ENCODE measurements around the gene ZNF319. TPM values are rescaled to one million over a fixed set of nuclear protein-coding genes. Genes with fewer than 3 reads are reported as not detected.

ZNF319 gene
- total and polyA plus RNA-seq, 10 of the 15 experiments (the other 5 are each of a cell fraction or from before 2014, with no cell fraction given) = 0.29 to 7.4 (median 1.7) TPM

DNA sequence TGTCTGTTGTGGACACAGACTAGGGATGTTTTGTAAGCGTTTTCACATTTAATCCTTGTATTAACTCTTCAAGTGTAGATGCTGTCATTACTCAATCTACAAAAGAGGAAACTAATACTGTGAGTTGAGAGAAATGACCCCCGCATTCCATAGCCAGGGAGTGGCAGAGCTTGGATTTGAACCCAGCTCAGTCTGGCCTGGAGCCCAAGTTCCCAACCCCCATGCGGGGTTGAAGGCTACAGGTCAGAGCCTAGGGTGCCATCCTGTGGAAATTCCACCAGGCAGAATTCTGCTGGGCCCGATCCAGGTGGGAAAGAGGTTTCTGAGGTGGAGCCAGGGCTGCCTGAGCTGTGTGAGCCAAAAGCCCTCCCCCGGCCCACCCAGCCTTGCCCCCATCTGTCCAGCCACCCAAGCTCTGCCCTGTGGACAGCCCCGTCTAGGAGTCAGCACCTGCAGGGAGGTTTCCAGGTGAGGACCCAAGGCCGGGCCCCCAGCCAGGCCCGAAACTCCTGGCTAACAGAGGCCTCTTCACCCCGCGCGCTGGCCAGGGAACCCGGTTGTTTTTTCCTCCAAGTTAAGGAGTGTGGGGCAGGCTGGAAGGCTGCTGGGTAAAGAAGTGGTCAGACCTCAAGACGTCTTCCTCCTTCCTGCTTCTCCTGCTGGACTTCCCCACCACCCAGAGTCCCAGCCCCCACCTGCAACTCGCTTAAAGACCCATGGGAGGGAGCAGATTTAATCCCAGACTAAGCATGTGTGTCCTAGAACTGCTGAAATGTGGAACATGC is 30.7 kb upstream of the ZNF319 start:
- Histone ChIP-seq H2AFZ (ENCODE audit: control insufficient read depth, low read depth, low read length) (no peak overlapping the region), H3K9ac (ENCODE audit: control insufficient read depth, insufficient read depth, low read length) (no peak overlapping the region), H3K27ac (ENCODE audit: control insufficient read depth, insufficient read depth) (no peak overlapping the region), H3K36me3 (ENCODE audit: control insufficient read depth in 2 of 2, insufficient read depth in 2 of 2, low read length in 1 of 2) (no peaks in the 10 kb centered on the region), H3K27me3 (replicated peaks in 1 of 2; ENCODE audit: control insufficient read depth in 2 of 2, insufficient read depth in 2 of 2, low read length in 1 of 2) (peaks cover 9 to 13% of the 10 kb centered on the region in 2 experiments), H3K4me3 (no peak overlapping the region), H3K4me2 (ENCODE audit: control insufficient read depth, insufficient read depth) (no peak overlapping the region), H3K79me2 (ENCODE audit: control insufficient read depth, insufficient read depth, low read length) (no peaks in the 10 kb centered on the region), H4K20me1 (ENCODE audit: control insufficient read depth, insufficient read depth) (no peaks in the 10 kb centered on the region), H3K9me3 (replicated peaks; ENCODE audit: control insufficient read depth, insufficient read depth, low read length) (no peaks in the 10 kb centered on the region), H3K4me1 (ENCODE audit: control insufficient read depth, insufficient read depth, low read length) (no peaks in the 10 kb centered on the region)
- DNase-seq (ENCODE audit: low read depth, low spot score) (no peak), ATAC-seq (no peak), FAIRE-seq (no peak)
- POLR2A ChIA-PET = no interaction called here
- in situ Hi-C loops (cut with MboI) (no loop called here), intact Hi-C loops (cut with micrococcal nuclease; ENCODE audit: unreplicated experiment) (no loop called here)
- CTCF ChIA-PET = interaction anchor here (1.2 kb wide), 1 partner anchor 90 kb away, joined by 3 read pairs; no protein-coding TSS in a partner anchor
- RAD21 ChIA-PET (ENCODE audit: unreplicated experiment) = no interaction called here
- BruUV-seq (replicated peaks) = no TSS peak
- no peak for TF ChIP-seq ZSCAN29 (IDR thresholded peaks at IDR 0.05)
- no peak for TF ChIP-seq PAX8 (IDR thresholded peaks at IDR 0.05)
- no peak for TF ChIP-seq SMC3 (IDR thresholded peaks at IDR 0.05; ENCODE audit: borderline replicate concordance, low read length)
- 45% methylated on average over 14 of the region's 14 CpGs for WGBS (ENCODE audit: insufficient coverage, insufficient replicate concordance, low lambda C conversion rate, missing lambda C conversion rate)
- SMC1A ChIA-PET (ENCODE audit: uncharacterized antibody, unreplicated experiment) = no interaction called here

GRCh38 chr16:58030136-58030840 is 29.8 kb upstream of the ZNF319 start:
- Histone ChIP-seq H3K4me2 (ENCODE audit: control insufficient read depth, insufficient read depth) (no peak overlapping the region), H3K36me3 (ENCODE audit: control insufficient read depth in 2 of 2, insufficient read depth in 2 of 2, low read length in 1 of 2) (no peaks in the 10 kb centered on the region), H3K4me1 (ENCODE audit: control insufficient read depth, insufficient read depth, low read length) (no peaks in the 10 kb centered on the region), H3K79me2 (ENCODE audit: control insufficient read depth, insufficient read depth, low read length) (no peaks in the 10 kb centered on the region), H2AFZ (ENCODE audit: control insufficient read depth, low read depth, low read length) (no peak overlapping the region), H3K27ac (ENCODE audit: control insufficient read depth, insufficient read depth) (no peak overlapping the region), H3K4me3 (no peak overlapping the region), H3K9me3 (replicated peaks; ENCODE audit: control insufficient read depth, insufficient read depth, low read length) (no peaks in the 10 kb centered on the region), H3K27me3 (replicated peaks in 1 of 2; ENCODE audit: control insufficient read depth in 2 of 2, insufficient read depth in 2 of 2, low read length in 1 of 2) (peaks cover 11 to 13% of the 10 kb centered on the region in 2 experiments), H3K9ac (ENCODE audit: control insufficient read depth, insufficient read depth, low read length) (no peak overlapping the region), H4K20me1 (ENCODE audit: control insufficient read depth, insufficient read depth) (no peaks in the 10 kb centered on the region)
- no TSS peak for BruUV-seq (replicated peaks)
- ChIA-PET CTCF (interaction anchor here (1.2 kb wide), 1 partner anchor 91 kb away, joined by 3 read pairs; no protein-coding TSS in a partner anchor), SMC1A (ENCODE audit: uncharacterized antibody, unreplicated experiment) (no interaction called here), RAD21 (ENCODE audit: unreplicated experiment) (no interaction called here), POLR2A (no interaction called here)
- WGBS (ENCODE audit: insufficient coverage, insufficient replicate concordance, low lambda C conversion rate, missing lambda C conversion rate) = 24% methylated on average over 11 of the region's 11 CpGs
- in situ Hi-C loops (cut with MboI) = no loop called here
- intact Hi-C loops (cut with micrococcal nuclease; ENCODE audit: unreplicated experiment) = no loop called here
- no peak for FAIRE-seq
- no peak for DNase-seq (ENCODE audit: low read depth, low spot score)
- ATAC-seq = no peak
- no peak for TF ChIP-seq LARP7 (IDR thresholded peaks at IDR 0.05)
- no peak for TF ChIP-seq YBX1 (IDR thresholded peaks at IDR 0.05)
- TF ChIP-seq POLR2A (IDR thresholded peaks at IDR 0.05; ENCODE audit: low read depth, low read length) = no peak
- TF ChIP-seq CEBPB (IDR thresholded peaks at IDR 0.05; ENCODE audit: borderline replicate concordance in 1 of 2, low read depth in 2 of 2, low read length in 2 of 2) = no peak
- TF ChIP-seq KAT2A (conservative IDR thresholded peaks at IDR 0.05; ENCODE audit: control insufficient read depth, low read depth, low read length) = no peak
- TF ChIP-seq ATF7 (IDR thresholded peaks at IDR 0.05; ENCODE audit: low read depth) = no peak
- no peak for TF ChIP-seq PRDM15 (CRISPR knock-in tag; IDR thresholded peaks at IDR 0.05)
- no peak for TF ChIP-seq NR2F1 (conservative IDR thresholded peaks at IDR 0.05)
- TF ChIP-seq HCFC1 (IDR thresholded peaks at IDR 0.05; ENCODE audit: low read length) = no peak
- TF ChIP-seq SUZ12 (IDR thresholded peaks at IDR 0.05; ENCODE audit: unreplicated experiment) = no peak
- TF ChIP-seq SIX5 (IDR thresholded peaks at IDR 0.05; ENCODE audit: low read depth, low read length, severe bottlenecking) = no peak

Measured in GM12878 (cell line).